Mucosa of descending colon (tissue), 3 donors: ENCODE measurements around the gene IST1. TPM values are rescaled to one million over a fixed set of nuclear protein-coding genes. Genes with fewer than 3 reads are reported as not detected.
"Not testable (repeated sequence)": the region's sequence is repeated elsewhere in the genome, so short reads cannot be mapped to it uniquely, and the experiment has no call there.

Experiments used
- ATAC-seq: fragments of 200-7000 bp; cut with Tn5 transposase; one replicate; pipeline ENCODE4 v1.9.1; 2020; ENCODE audit warnings: mild to moderate bottlenecking, moderate library complexity
- DNase-seq, 3 donors: peaks; one replicate each; pipeline ENCODE4 v3.0.0-alpha.2; 2020
- H3K36me3 ChIP-seq: fragments of 200-600 bp; one replicate; pipeline ENCODE4 v1.8.0; 2021; ENCODE audit warnings: low read depth, mild to moderate bottlenecking
- H3K4me1 ChIP-seq: fragments of 200-600 bp; one replicate; pipeline ENCODE4 v1.8.0; 2021; ENCODE audit warnings: low read depth, mild to moderate bottlenecking
- H3K4me3 ChIP-seq: fragments of 200-600 bp; one replicate; pipeline ENCODE4 v1.8.0; 2021; ENCODE audit warnings: mild to moderate bottlenecking
- H3K9me3 ChIP-seq: fragments of 200-600 bp; one replicate; pipeline ENCODE4 v1.8.0; 2021; ENCODE audit warnings: mild to moderate bottlenecking
- intact Hi-C, 2 donors: fragments of 100-400 bp; cut with DNase I in 1 of 2; cut with micrococcal nuclease in 1 of 2; formaldehyde crosslinking; loops; one replicate each; pipeline versions ENCODE4 v1.11.0 to v1.11.1; 2022; cut with DNase I, micrococcal nuclease
- total RNA-seq, 3 donors: library from RNA; stranded (reverse); fragmentation: NEBNext Ultra II Directional in 2 of 3; extraction: Animal tissue kit (Norgen Biotek cat#: 25700) in 2 of 3; gene quantifications; one replicate each; pipeline versions ENCODE4 v1.2.1 to v1.2.4, GENCODE V29; 2021 to 2023
- TF ChIP-seq, protein P1 (sequence below): fragments of 200-600 bp; IDR thresholded peaks from one replicate; pipeline ENCODE4 v1.8.0; 2022; ENCODE audit warnings: antibody characterized with exemption, mild to moderate bottlenecking
- donor health status: DM: no; HTN: no; CAD: no; lungs with moderate emphysema.
- donor health status: DM: no; HTN: no; CAD: no.
- donor health status: DM: no; HTN: yes; CAD: no.

IST1 gene
- total RNA-seq, 3 donors from 2014 or later: 223 to 278 (median 228) TPM

GRCh38 chr16:71903608-71904007, 8.3 kb downstream of the IST1 start:
- DNase-seq (no peak), ATAC-seq (no peak)
- no peak overlapping the region for H3K4me3 ChIP-seq
- peaks cover 26% of the 10 kb centered on the region for H3K4me1 ChIP-seq
- intact Hi-C loops: no loop called here
- no peaks in the 10 kb centered on the region for H3K36me3 ChIP-seq
- TF ChIP-seq, protein P1, sequence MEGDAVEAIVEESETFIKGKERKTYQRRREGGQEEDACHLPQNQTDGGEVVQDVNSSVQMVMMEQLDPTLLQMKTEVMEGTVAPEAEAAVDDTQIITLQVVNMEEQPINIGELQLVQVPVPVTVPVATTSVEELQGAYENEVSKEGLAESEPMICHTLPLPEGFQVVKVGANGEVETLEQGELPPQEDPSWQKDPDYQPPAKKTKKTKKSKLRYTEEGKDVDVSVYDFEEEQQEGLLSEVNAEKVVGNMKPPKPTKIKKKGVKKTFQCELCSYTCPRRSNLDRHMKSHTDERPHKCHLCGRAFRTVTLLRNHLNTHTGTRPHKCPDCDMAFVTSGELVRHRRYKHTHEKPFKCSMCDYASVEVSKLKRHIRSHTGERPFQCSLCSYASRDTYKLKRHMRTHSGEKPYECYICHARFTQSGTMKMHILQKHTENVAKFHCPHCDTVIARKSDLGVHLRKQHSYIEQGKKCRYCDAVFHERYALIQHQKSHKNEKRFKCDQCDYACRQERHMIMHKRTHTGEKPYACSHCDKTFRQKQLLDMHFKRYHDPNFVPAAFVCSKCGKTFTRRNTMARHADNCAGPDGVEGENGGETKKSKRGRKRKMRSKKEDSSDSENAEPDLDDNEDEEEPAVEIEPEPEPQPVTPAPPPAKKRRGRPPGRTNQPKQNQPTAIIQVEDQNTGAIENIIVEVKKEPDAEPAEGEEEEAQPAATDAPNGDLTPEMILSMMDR: no peak
- no peaks in the 10 kb centered on the region for H3K9me3 ChIP-seq

DNA sequence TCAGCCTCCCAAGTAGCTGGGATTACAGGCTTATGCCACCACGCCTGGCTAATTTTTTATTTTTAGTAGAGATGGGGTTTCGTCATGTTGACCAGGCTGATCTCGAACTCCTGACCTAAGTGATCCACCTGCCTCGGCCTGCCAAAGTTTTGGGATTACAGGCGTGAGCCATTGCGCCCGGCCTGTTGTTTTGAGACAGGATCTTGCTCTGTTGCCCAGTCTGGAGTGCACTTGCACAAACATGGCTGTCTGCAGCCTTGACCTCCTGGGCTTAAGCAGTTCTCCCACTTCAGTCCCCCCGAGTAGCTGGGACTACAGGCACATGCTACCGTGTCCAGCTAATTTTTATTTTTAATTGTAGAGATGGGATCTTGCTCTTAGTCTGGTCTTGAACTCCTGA, 8.9 kb downstream of the IST1 start:
- intact Hi-C loops: no loop called here
- H3K9me3 ChIP-seq: no peaks in the 10 kb centered on the region
- TF ChIP-seq, protein P1: no peak
- H3K4me3 ChIP-seq: no peak overlapping the region
- peaks cover 21% of the 10 kb centered on the region for H3K4me1 ChIP-seq
- H3K36me3 ChIP-seq: no peaks in the 10 kb centered on the region
- DNase-seq: no peak
- no peak for ATAC-seq

DNA sequence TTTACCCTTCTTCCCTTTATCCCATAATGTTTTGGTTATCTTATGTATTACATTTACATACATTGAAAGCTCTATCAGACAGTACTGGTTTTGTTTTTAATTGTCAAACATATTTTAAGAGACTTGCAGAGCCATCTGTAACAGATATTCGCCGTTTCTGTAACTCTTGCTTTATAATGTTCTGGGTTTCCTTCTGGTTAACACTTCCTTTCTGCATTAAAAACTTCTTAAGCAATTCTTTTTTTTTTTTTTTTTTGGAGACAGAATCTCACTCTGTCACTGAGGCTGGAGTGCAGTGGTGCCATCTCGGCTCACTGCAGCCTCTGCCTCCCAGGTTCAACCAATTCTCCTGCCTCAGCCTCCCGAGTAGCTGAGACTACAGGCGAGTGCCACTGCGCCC, 10.4 kb downstream of the IST1 start:
- H3K36me3 ChIP-seq, intact Hi-C loops, DNase-seq, H3K9me3 ChIP-seq, H3K4me3 ChIP-seq, ATAC-seq: not testable (repeated sequence)
- H3K4me1 ChIP-seq: peaks cover 23% of the 10 kb centered on the region

- ATAC-seq (peak; percentile 74), DNase-seq (no peak)
- Histone ChIP-seq H3K9me3 (no peaks in the 10 kb centered on the region), H3K36me3 (no peaks in the 10 kb centered on the region), H3K4me3 (no peak overlapping the region), H3K4me1 (peaks cover 21% of the 10 kb centered on the region)
- intact Hi-C loops: no loop called here
- TF ChIP-seq, protein P1: no peak
Measured at GRCh38 chr16:71911121-71911520, 15.8 kb downstream of the IST1 start.

DNA sequence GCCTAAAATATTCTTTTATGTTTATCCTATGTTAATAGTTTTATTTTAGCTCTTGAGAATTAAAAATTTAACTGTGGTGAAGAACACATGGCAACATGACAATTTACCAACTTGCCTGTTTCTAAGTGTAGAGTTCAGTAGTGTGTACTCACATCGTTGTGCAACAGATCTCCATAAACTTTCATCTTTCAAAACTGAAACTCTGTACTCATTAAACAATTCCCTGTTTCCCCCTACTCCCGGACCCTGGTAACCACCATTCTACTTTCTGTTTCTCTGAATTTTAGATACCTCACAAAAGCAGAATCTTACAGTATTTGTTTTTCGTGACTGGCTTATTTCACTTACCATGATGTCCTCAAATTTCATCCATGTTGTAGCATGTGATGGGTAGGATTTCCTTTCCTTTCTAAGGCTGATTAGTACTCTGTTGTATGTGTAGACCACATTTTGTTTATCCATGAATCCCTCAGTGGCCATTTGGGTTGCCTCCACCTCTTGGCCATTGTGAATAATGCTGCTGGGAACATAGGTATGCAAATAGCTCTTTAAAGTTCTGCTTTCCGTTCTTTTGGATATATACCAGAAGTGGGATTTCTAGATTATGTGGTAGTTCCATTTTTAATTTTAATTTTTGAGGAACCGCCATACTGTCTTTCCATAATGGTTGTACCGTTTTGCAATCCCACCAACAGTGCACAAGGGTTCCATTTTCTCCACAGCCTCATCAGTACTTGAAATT, 17.4 kb downstream of the IST1 start:
- TF ChIP-seq, protein P1: no peak
- intact Hi-C loops: no loop called here
- Histone ChIP-seq H3K36me3 (no peaks in the 10 kb centered on the region), H3K4me1 (peaks cover 23% of the 10 kb centered on the region), H3K9me3 (no peaks in the 10 kb centered on the region), H3K4me3 (no peak overlapping the region)
- DNase-seq (no peak), ATAC-seq (no peak)

DNA sequence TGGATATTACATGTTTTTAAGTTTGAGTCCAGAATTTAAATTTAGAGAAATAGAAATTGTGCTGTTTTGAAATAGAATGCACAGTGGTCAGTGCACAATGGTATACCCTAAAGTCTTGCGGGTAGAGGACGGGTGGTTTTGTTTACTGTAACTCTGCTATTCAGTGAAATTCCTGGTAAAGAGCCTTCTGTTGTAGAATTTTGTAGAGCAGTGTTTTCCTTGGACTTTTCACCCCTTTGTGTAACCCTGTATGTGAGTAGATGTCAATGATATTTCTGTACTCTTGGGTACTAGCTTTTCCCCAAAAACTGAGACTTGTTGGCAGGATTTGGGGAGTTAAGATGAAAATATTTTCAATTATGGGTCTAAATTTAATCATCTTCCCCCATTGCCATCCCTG, 19.5 kb downstream of the IST1 start:
- Histone ChIP-seq H3K36me3 (peaks cover 4% of the 10 kb centered on the region), H3K9me3 (no peaks in the 10 kb centered on the region), H3K4me1 (peaks cover 16% of the 10 kb centered on the region), H3K4me3 (no peak overlapping the region)
- TF ChIP-seq, protein P1: no peak
- DNase-seq (no peak), ATAC-seq (no peak)
- intact Hi-C loops: no loop called here
